ENCODE measurements around the gene RSRC2. TPM values are rescaled to one million over a fixed set of nuclear protein-coding genes. Genes with fewer than 3 reads are reported as not detected.
A peak's percentile ranks its signal among the peaks of the same experiment; 100 is the strongest.

Gene RSRC2
- polyA plus RNA-seq, 3 donors, result 7.6 to 63.5 (median 15.8) TPM

DNA sequence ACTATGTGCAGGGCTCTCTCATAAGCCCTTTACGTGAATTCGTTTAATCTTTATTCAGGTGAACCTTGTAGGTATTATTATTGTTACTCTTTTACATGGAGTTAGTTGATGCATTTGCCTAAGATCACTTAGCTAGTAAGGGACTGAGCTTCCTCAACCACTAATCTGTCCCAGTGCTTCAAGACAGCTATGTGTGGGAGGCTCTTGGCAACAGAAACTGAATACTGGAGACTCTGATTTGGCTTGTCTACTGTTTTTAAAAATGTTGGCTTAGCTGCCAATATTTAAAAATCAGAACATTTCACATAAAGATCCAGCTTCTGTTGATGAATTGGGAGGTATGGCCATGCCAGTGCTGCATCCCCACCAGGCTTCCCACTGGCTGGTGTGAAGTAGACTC, 7.1 kb upstream of the RSRC2 start:
- Mint-ChIP-seq H3K4me3 (no peak overlapping the region), H3K27ac (peak overlapping the region in 1 of 7 donors; percentile 4), H3K4me1 (no peaks in the 10 kb centered on the region), H3K27me3 (ENCODE audit: low read depth in 3 of 3) (peaks cover 0 to 2% (median 0%) of the 10 kb centered on the region in 3 donors), H3K36me3 (peaks cover 15 to 51% of the 10 kb centered on the region in 2 donors), H3K9me3 (no peaks in the 10 kb centered on the region)
- intact Hi-C loops (cut with micrococcal nuclease), result no loop called here
- Histone ChIP-seq H3K4me2 (replicated peaks; ENCODE audit: extremely low read depth, low read length, poor library complexity, severe bottlenecking) (no peak overlapping the region), H4K20me1 (ENCODE audit: insufficient read depth, low read length) (no peaks in the 10 kb centered on the region), H3K36me3 (replicated peaks in 1 of 2; ENCODE audit: control insufficient read depth in 1 of 2, insufficient read depth in 2 of 2, low read length in 2 of 2) (peaks cover 11 to 56% of the 10 kb centered on the region in 2 donors), H2AFZ (ENCODE audit: insufficient read depth, low read depth, low read length, poor library complexity, severe bottlenecking) (no peak overlapping the region), H3K9me3 (replicated peaks in 1 of 2; ENCODE audit: control insufficient read depth in 1 of 2, insufficient read depth in 1 of 2, low read length in 2 of 2) (no peaks in the 10 kb centered on the region), H3K9ac (ENCODE audit: insufficient read depth, low read length, poor library complexity, severe bottlenecking) (no peak overlapping the region), H3K79me2 (ENCODE audit: insufficient read depth, low read length) (peaks cover 49% of the 10 kb centered on the region), H3K27me3 (ENCODE audit: control insufficient read depth in 2 of 2, insufficient read depth in 2 of 2, low read length in 2 of 2) (no peaks in the 10 kb centered on the region), H3K4me1 (ENCODE audit: control insufficient read depth in 1 of 2, insufficient read depth in 2 of 2, low read length in 2 of 2) (no peaks in the 10 kb centered on the region), H3K27ac (ENCODE audit: low read depth in 1 of 2, low read length in 2 of 2) (no peak overlapping the region), H3K4me3 (replicated peaks in 1 of 3; ENCODE audit: low read depth in 2 of 3, low read length in 3 of 3) (no peak overlapping the region)
- DNase-seq, result no peak
- no CpG with 5 or more reads among the region's 2 CpGs for WGBS (ENCODE audit: insufficient coverage)
- TF ChIP-seq, protein P1, sequence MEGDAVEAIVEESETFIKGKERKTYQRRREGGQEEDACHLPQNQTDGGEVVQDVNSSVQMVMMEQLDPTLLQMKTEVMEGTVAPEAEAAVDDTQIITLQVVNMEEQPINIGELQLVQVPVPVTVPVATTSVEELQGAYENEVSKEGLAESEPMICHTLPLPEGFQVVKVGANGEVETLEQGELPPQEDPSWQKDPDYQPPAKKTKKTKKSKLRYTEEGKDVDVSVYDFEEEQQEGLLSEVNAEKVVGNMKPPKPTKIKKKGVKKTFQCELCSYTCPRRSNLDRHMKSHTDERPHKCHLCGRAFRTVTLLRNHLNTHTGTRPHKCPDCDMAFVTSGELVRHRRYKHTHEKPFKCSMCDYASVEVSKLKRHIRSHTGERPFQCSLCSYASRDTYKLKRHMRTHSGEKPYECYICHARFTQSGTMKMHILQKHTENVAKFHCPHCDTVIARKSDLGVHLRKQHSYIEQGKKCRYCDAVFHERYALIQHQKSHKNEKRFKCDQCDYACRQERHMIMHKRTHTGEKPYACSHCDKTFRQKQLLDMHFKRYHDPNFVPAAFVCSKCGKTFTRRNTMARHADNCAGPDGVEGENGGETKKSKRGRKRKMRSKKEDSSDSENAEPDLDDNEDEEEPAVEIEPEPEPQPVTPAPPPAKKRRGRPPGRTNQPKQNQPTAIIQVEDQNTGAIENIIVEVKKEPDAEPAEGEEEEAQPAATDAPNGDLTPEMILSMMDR (IDR thresholded peaks at IDR 0.05), result no peak

DNA sequence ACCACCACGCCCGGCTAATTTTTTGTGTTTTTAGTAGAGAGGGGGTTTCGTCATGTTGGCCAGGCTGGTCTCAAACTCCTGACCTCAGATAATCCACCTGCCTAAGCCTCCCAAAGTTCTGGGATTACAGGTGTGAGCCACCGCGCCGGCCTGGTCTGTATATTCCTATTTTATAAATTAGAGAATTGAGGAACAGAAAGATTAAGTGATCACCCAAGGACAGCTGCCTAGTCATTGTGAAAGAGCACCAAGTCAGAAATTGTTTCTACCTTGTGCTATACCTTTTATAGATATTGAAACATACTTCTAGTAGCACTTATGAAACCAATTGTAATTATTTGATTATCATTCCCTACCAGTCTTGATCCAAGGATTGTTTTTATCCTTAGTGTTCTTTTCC, 2.3 kb upstream of the RSRC2 start:
- H2AFZ ChIP-seq (ENCODE audit: insufficient read depth, low read depth, low read length, poor library complexity, severe bottlenecking), result no peak overlapping the region
- no peak for DNase-seq
- peaks cover 0 to 2% (median 0%) of the 10 kb centered on the region in 3 donors for H3K27me3 Mint-ChIP-seq (ENCODE audit: low read depth in 3 of 3)
- intact Hi-C loops (cut with micrococcal nuclease), result loop anchor here in 1 of 2 donors (10.0 kb wide), 1 partner anchor 226 kb away; the partner anchor contains the start of gene DENR
- peaks cover 93% of the 10 kb centered on the region for H3K79me2 ChIP-seq (ENCODE audit: insufficient read depth, low read length)
- no peaks in the 10 kb centered on the region for H3K9me3 ChIP-seq (replicated peaks in 1 of 2; ENCODE audit: control insufficient read depth in 1 of 2, insufficient read depth in 1 of 2, low read length in 2 of 2)
- H3K36me3 Mint-ChIP-seq, result peaks cover 9 to 24% of the 10 kb centered on the region in 2 donors
- H3K4me2 ChIP-seq (replicated peaks; ENCODE audit: extremely low read depth, low read length, poor library complexity, severe bottlenecking), result no peak overlapping the region
- H3K4me1 ChIP-seq (ENCODE audit: control insufficient read depth in 1 of 2, insufficient read depth in 2 of 2, low read length in 2 of 2), result peaks cover 26 to 29% of the 10 kb centered on the region in 2 donors
- peaks cover 6 to 14% of the 10 kb centered on the region in 2 donors for H3K36me3 ChIP-seq (replicated peaks in 1 of 2; ENCODE audit: control insufficient read depth in 1 of 2, insufficient read depth in 2 of 2, low read length in 2 of 2)
- no peaks in the 10 kb centered on the region for H3K9me3 Mint-ChIP-seq
- no peak overlapping the region for H3K4me3 Mint-ChIP-seq
- TF ChIP-seq, protein P1 (IDR thresholded peaks at IDR 0.05), result no peak
- H3K4me3 ChIP-seq (replicated peaks in 1 of 3; ENCODE audit: low read depth in 2 of 3, low read length in 3 of 3), result no peak overlapping the region
- H3K27me3 ChIP-seq (ENCODE audit: control insufficient read depth in 2 of 2, insufficient read depth in 2 of 2, low read length in 2 of 2), result no peaks in the 10 kb centered on the region
- H4K20me1 ChIP-seq (ENCODE audit: insufficient read depth, low read length), result peaks cover 20% of the 10 kb centered on the region
- H3K4me1 Mint-ChIP-seq, result peaks cover 16% of the 10 kb centered on the region
- no peak overlapping the region for H3K9ac ChIP-seq (ENCODE audit: insufficient read depth, low read length, poor library complexity, severe bottlenecking)
- H3K27ac Mint-ChIP-seq, result no peak overlapping the region
- H3K27ac ChIP-seq (ENCODE audit: low read depth in 1 of 2, low read length in 2 of 2), result no peak overlapping the region
- WGBS (ENCODE audit: insufficient coverage), result no CpG with 5 or more reads among the region's 6 CpGs

All from CD14-positive monocyte (primary cell).